H1 (cell line): Measurements from ENCODE around the gene FAM98A. TPM values are rescaled to one million over a fixed set of nuclear protein-coding genes. Genes with fewer than 3 reads are reported as not detected.

Experiments used
- CTCF ChIA-PET: fragments of 300-600 bp; sonication (Branson Sonifier 250); formaldehyde crosslinking; loops from one replicate; lab custom pipeline; 2021; ENCODE audit not compliant: partially characterized antibody; lab: Charles Lee
- POLR2A ChIA-PET: fragments of 300-600 bp; sonication (Branson Sonifier 250); formaldehyde crosslinking; loops from one replicate; lab custom pipeline; 2021; ENCODE audit warnings: inconsistent platforms; ENCODE audit not compliant: partially characterized antibody; lab: Charles Lee
- DNase-seq, 2 experiments: peaks; one replicate each; pipeline versions ENCODE4 v3.0.0 to v3.0.0-alpha.2; 2010 to 2022; ENCODE audit warnings: low spot score in 2 of 2, low read depth in 1 of 2, mixed read lengths in 1 of 2
- FAIRE-seq: peaks from 2 replicates; lab custom pipeline; 2011; peaks lifted over from hg19 to GRCh38; lab: Jason Lieb, UNC
- H2AFZ ChIP-seq: 2 replicates; pipeline ENCODE4 v1.8.1; 2012; ENCODE audit warnings: low read length, inconsistent platforms
- H2AK5ac ChIP-seq: 2 replicates; pipeline ENCODE4 v1.6.1; 2013; ENCODE audit warnings: low read depth, low read length
- H2BK120ac ChIP-seq: replicated peaks from 2 replicates; pipeline ENCODE3; 2013; ENCODE audit warnings: low read depth, low read length, inconsistent platforms
- H2BK12ac ChIP-seq: 2 replicates; pipeline ENCODE4 v1.6.1; 2013; ENCODE audit warnings: low read depth, low read length
- H2BK15ac ChIP-seq: 2 replicates; pipeline ENCODE4 v1.6.1; 2013; ENCODE audit warnings: low read length
- H2BK20ac ChIP-seq: 2 replicates; pipeline ENCODE4 v1.6.1; 2013; ENCODE audit warnings: low read length
- H2BK5ac ChIP-seq: 2 replicates; pipeline ENCODE4 v1.6.1; 2013; ENCODE audit warnings: low read depth, low read length
- H3K14ac ChIP-seq: 2 replicates; pipeline ENCODE4 v1.6.1; 2013; ENCODE audit warnings: inconsistent platforms; ENCODE audit not compliant: insufficient read length
- H3K18ac ChIP-seq: 2 replicates; pipeline ENCODE4 v1.6.1; 2013; ENCODE audit warnings: low read length; ENCODE audit errors: extremely low read depth
- H3K23ac ChIP-seq: 2 replicates; pipeline ENCODE4 v1.6.1; 2013; ENCODE audit warnings: inconsistent platforms; ENCODE audit not compliant: insufficient read length
- H3K23me2 ChIP-seq: 2 replicates; pipeline ENCODE4 v1.6.1; 2013; ENCODE audit warnings: low read depth, low read length
- H3K27ac ChIP-seq: 2 replicates; pipeline ENCODE4 v1.6.1; 2011; ENCODE audit warnings: low read depth, low read length, inconsistent platforms
- H3K27me3 ChIP-seq, 4 experiments: replicated peaks in 1 of 4; 1 replicate in 1 of 4; 2 replicates in 3 of 4; pipeline versions ENCODE4 v1.6.1 to v1.8.1; 2011 to 2013; ENCODE audit warnings: low read length in 3 of 4, mild to moderate bottlenecking in 3 of 4, inconsistent platforms in 2 of 4, mixed read lengths in 2 of 4, moderate library complexity in 1 of 4; ENCODE audit not compliant: control insufficient read depth in 3 of 4, insufficient read depth in 3 of 4; ENCODE audit errors: extremely low read depth in 1 of 4
- H3K36me3 ChIP-seq, 4 experiments: 2 replicates each; pipeline versions ENCODE4 v1.6.1 to v1.8.1; 2011 to 2013; ENCODE audit warnings: mild to moderate bottlenecking in 4 of 4, low read length in 3 of 4, moderate library complexity in 2 of 4, control low read depth in 1 of 4, inconsistent platforms in 1 of 4; ENCODE audit not compliant: insufficient read depth in 4 of 4, control insufficient read depth in 2 of 4
- H3K4ac ChIP-seq: replicated peaks from 2 replicates; pipeline ENCODE3; 2013; ENCODE audit warnings: low read length, low read depth, mixed read lengths, inconsistent platforms; ENCODE audit not compliant: insufficient read length
- H3K4me1 ChIP-seq, 4 experiments: replicated peaks in 1 of 4; 1 replicate in 1 of 4; 2 replicates in 3 of 4; pipeline versions ENCODE4 v1.6.1 to v1.8.1; 2011 to 2013; ENCODE audit warnings: low read length in 3 of 4, inconsistent platforms in 2 of 4, mixed read lengths in 1 of 4; ENCODE audit not compliant: insufficient read depth in 4 of 4, control insufficient read depth in 3 of 4
- H3K4me2 ChIP-seq, 2 experiments: 2 replicates each; pipeline versions ENCODE4 v1.6.1 to v1.8.1; 2011 to 2013; ENCODE audit warnings: low read depth in 2 of 2, low read length in 2 of 2, control low read depth in 1 of 2, inconsistent platforms in 1 of 2, mild to moderate bottlenecking in 1 of 2; ENCODE audit not compliant: insufficient read depth in 1 of 2
- H3K4me3 ChIP-seq, 4 experiments: fragments of 200-600, 300-600 bp in 1 of 4; sonication (generic), shearing (Covaris generic), sonication (Bioruptor Twin) in 1 of 4; 2 replicates each; pipeline versions ENCODE4 v1.5.1 to v1.8.1; 2011 to 2016; ENCODE audit warnings: low read length in 4 of 4, low read depth in 3 of 4, control low read depth in 2 of 4, inconsistent platforms in 2 of 4, mild to moderate bottlenecking in 2 of 4, mixed read lengths in 1 of 4, moderate library complexity in 1 of 4; ENCODE audit not compliant: insufficient read depth in 2 of 4; ENCODE audit errors: extremely low read depth in 1 of 4
- H3K56ac ChIP-seq: replicated peaks from 2 replicates; pipeline ENCODE3; 2013; ENCODE audit warnings: low read depth, mild to moderate bottlenecking, mixed read lengths, low read length, inconsistent platforms; ENCODE audit not compliant: insufficient read length
- H3K79me1 ChIP-seq: 2 replicates; pipeline ENCODE4 v1.6.1; 2013; ENCODE audit warnings: low read depth, low read length, control low read depth
- H3K79me2 ChIP-seq, 2 experiments: 2 replicates each; pipeline versions ENCODE4 v1.6.1 to v1.8.1; 2012 to 2013; ENCODE audit warnings: low read length in 2 of 2, mild to moderate bottlenecking in 2 of 2, inconsistent platforms in 1 of 2; ENCODE audit not compliant: insufficient read depth in 2 of 2, control insufficient read depth in 1 of 2
- H3K9ac ChIP-seq, 4 experiments: replicated peaks in 1 of 4; 1 replicate in 1 of 4; 2 replicates in 3 of 4; pipeline versions ENCODE4 v1.6.1 to v1.8.1; 2011 to 2013; ENCODE audit warnings: low read depth in 3 of 4, low read length in 3 of 4, control low read depth in 2 of 4, mild to moderate bottlenecking in 2 of 4, moderate library complexity in 2 of 4, inconsistent platforms in 1 of 4; ENCODE audit errors: extremely low read depth in 1 of 4
- H3K9me3 ChIP-seq, 2 experiments: 2 replicates each; pipeline versions ENCODE4 v1.6.1 to v1.8.1; 2012 to 2013; ENCODE audit warnings: mild to moderate bottlenecking in 2 of 2, moderate library complexity in 2 of 2, control low read depth in 1 of 2, inconsistent platforms in 1 of 2, low read depth in 1 of 2, low read length in 1 of 2, mixed read lengths in 1 of 2; ENCODE audit not compliant: insufficient read depth in 2 of 2
- H4K20me1 ChIP-seq, 2 experiments: replicated peaks in 1 of 2; 2 replicates each; pipeline versions ENCODE3 to v1.8.1; 2011 to 2013; ENCODE audit warnings: inconsistent platforms in 2 of 2, low read length in 2 of 2, mild to moderate bottlenecking in 1 of 2; ENCODE audit not compliant: insufficient read depth in 2 of 2, control insufficient read depth in 1 of 2
- H4K5ac ChIP-seq: 2 replicates; pipeline ENCODE4 v1.6.1; 2013; ENCODE audit warnings: low read length, low read depth, mixed read lengths, inconsistent platforms; ENCODE audit not compliant: insufficient read length
- H4K8ac ChIP-seq: 2 replicates; pipeline ENCODE4 v1.8.0; 2013; ENCODE audit warnings: mild to moderate bottlenecking, moderate library complexity, low read length, inconsistent platforms; ENCODE audit not compliant: insufficient read depth; ENCODE audit errors: extremely low read depth
- H4K91ac ChIP-seq: replicated peaks from 2 replicates; pipeline ENCODE3; 2013; ENCODE audit warnings: low read length, mixed read lengths, inconsistent platforms; ENCODE audit not compliant: insufficient read length
- WGBS, 2 experiments: shearing (Covaris generic) in 1 of 2; methylation state at CpG; one replicate each; pipeline versions ENCODE4 v1.1.6 to v1.1.7; 2013 to 2015; ENCODE audit warnings: low lambda C conversion rate in 2 of 2, mixed read lengths in 2 of 2, inconsistent platforms in 1 of 2, low coverage in 1 of 2, missing lambda C conversion rate in 1 of 2; ENCODE audit not compliant: insufficient replicate concordance in 2 of 2, insufficient coverage in 1 of 2, insufficient read length in 1 of 2; ENCODE audit errors: extremely low coverage in 1 of 2, missing lambda C conversion rate in 1 of 2; 5-methylcytosine and 5-hydroxymethylcytosine counted together
- polyA plus RNA-seq, 7 experiments: library from polyadenylated mRNA; depleted of rRNA in 3 of 7; stranded (reverse) in 5 of 7; unstranded in 2 of 7; fragments of >200 nt in 5 of 7; fragments of 200-250 nt in 2 of 7; gene quantifications; 1 replicate in 5 of 7; 2 replicates in 1 of 7; 4 replicates in 1 of 7; pipeline versions ENCODE4 v1.2.1 to v1.2.3, GENCODE V29; 2011 to 2013; ENCODE audit warnings: missing spikeins in 2 of 7, mixed read lengths in 2 of 7
- total RNA-seq: library from RNA; stranded (reverse); fragmentation: NEBNext Ultra II Directional; extraction: Animal tissue kit (Norgen Biotek cat#: 25700); gene quantifications from 2 replicates; pipeline ENCODE4 v1.2.1, GENCODE V29; 2021

Gene FAM98A
- total and polyA plus RNA-seq, 2 of the 8 experiments (the other 6 are each of a cell fraction or from before 2014, with no cell fraction given), result 53.2 to 103 TPM

GRCh38 chr2:33588232-33588631, 10.9 kb downstream of the FAM98A start:
- Histone ChIP-seq H2BK12ac (no peak overlapping the region), H2AK5ac (no peak overlapping the region), H3K4me3 (no peak overlapping the region), H3K23ac (no peak overlapping the region), H3K79me1 (peaks cover 2% of the 10 kb centered on the region; the same call in 1 of the 2 replicates), H4K5ac (no peak overlapping the region), H3K9me3 (no peaks in the 10 kb centered on the region), H3K4me2 (no peak overlapping the region), H3K4ac (no peak overlapping the region), H3K56ac (no peak overlapping the region), H2BK20ac (no peak overlapping the region), H2BK5ac (no peak overlapping the region), H3K27ac (no peak overlapping the region), H3K14ac (no peak overlapping the region), H3K79me2 (peaks cover 0 to 8% of the 10 kb centered on the region in 2 experiments; a peak in 1 of 4 replicates), H3K27me3 (no peaks in the 10 kb centered on the region), H4K91ac (no peak overlapping the region), H3K4me1 (peaks cover 0 to 9% (median 3%) of the 10 kb centered on the region in 4 experiments; a peak in 5 of 7 replicates), H3K18ac (no peak overlapping the region), H2AFZ (no peak overlapping the region), H3K23me2 (no peaks in the 10 kb centered on the region), H2BK15ac (no peak overlapping the region), H2BK120ac (no peak overlapping the region), H3K36me3 (peaks cover 6 to 77% (median 33%) of the 10 kb centered on the region in 4 experiments; a peak in 7 of 8 replicates), H4K8ac (no peak overlapping the region; the same call in 1 of the 2 replicates), H3K9ac (no peak overlapping the region), H4K20me1 (no peaks in the 10 kb centered on the region)
- ChIA-PET POLR2A (interaction anchor here (0.8 kb wide), 1 partner anchor 11 kb away, joined by 3 read pairs; the partner anchor contains the start of gene FAM98A), CTCF (interaction anchor here (1.0 kb wide), 1 partner anchor 13 kb away, joined by 3 read pairs; no protein-coding TSS in a partner anchor)
- FAIRE-seq, result no peak
- DNase-seq, result no peak
- WGBS, 2 experiments, result 92% methylated on average over 2 of the region's 2 CpGs; no CpG with 5 or more reads in 1 of the 2 experiments
